Endothelial cell of umbilical vein (primary cell): Measurements from ENCODE around the gene CD247. TPM values are rescaled to one million over a fixed set of nuclear protein-coding genes. Genes with fewer than 3 reads are reported as not detected.

Experiments
- BruUV-seq: library from RNA; stranded (reverse); fragments of 400-500 nt; replicated peaks from 2 replicates; lab custom pipeline; 2021; lab: Mats Ljungman, UMichigan
- CTCF ChIA-PET: fragments of 300-600, 350-600 bp; sonication (Branson Sonifier 250); formaldehyde crosslinking; loops from one replicate; lab custom pipeline; 2021; ENCODE audit warnings: antibody characterized with exemption, inconsistent platforms; lab: Charles Lee
- POLR2A ChIA-PET: fragments of 300-600, 350-600 bp; sonication (Branson Sonifier 250); formaldehyde crosslinking; loops from one replicate; lab custom pipeline; 2021; ENCODE audit warnings: antibody characterized with exemption, inconsistent platforms; lab: Charles Lee
- DNase-seq: peaks from one replicate; pipeline ENCODE4 v3.0.0-alpha.2; 2011; ENCODE audit warnings: low read depth, low spot score
- FAIRE-seq: peaks from 2 replicates; lab custom pipeline; 2011; peaks lifted over from hg19 to GRCh38; lab: Jason Lieb, UNC
- H2AFZ ChIP-seq: 2 replicates; pipeline ENCODE4 v1.6.0; 2012; ENCODE audit warnings: low read depth, low read length, control low read depth, inconsistent platforms
- H3K27ac ChIP-seq: 2 replicates; pipeline ENCODE4 v1.5.1; 2011; ENCODE audit warnings: low read depth, mild to moderate bottlenecking, control low read depth, low read length, moderate library complexity; ENCODE audit not compliant: insufficient read depth
- H3K27me3 ChIP-seq, 2 experiments: 2 replicates each; pipeline versions ENCODE4 v1.6.0 to v1.6.1; 2011; ENCODE audit warnings: low read length in 2 of 2, mixed read lengths in 1 of 2; ENCODE audit not compliant: control insufficient read depth in 2 of 2, insufficient read depth in 2 of 2
- H3K36me3 ChIP-seq, 2 experiments: 2 replicates in 1 of 2; 3 replicates in 1 of 2; pipeline ENCODE4 v1.5.1; 2011; ENCODE audit warnings: low read length in 2 of 2, mild to moderate bottlenecking in 1 of 2, moderate library complexity in 1 of 2; ENCODE audit not compliant: control insufficient read depth in 2 of 2, insufficient read depth in 2 of 2; ENCODE audit errors: extremely low read depth in 1 of 2
- H3K4me1 ChIP-seq: 3 replicates; pipeline ENCODE4 v1.5.1; 2011; ENCODE audit warnings: mild to moderate bottlenecking, low read length; ENCODE audit not compliant: control insufficient read depth, insufficient read depth; ENCODE audit errors: extremely low read depth
- H3K4me2 ChIP-seq: 2 replicates; pipeline ENCODE4 v1.6.1; 2011; ENCODE audit warnings: low read length, control low read depth, mixed read lengths; ENCODE audit not compliant: insufficient read depth
- H3K4me3 ChIP-seq, 3 experiments: fragments of 200-600 bp in 1 of 3; sonication (generic), shearing (Covaris generic) in 1 of 3; replicated peaks in 1 of 3; 2 replicates each; pipeline ENCODE4 v1.5.1; 2011 to 2016; ENCODE audit warnings: control low read depth in 3 of 3, low read length in 3 of 3, mild to moderate bottlenecking in 2 of 3, inconsistent platforms in 1 of 3, low read depth in 1 of 3, moderate library complexity in 1 of 3; ENCODE audit not compliant: insufficient read depth in 1 of 3
- H3K79me2 ChIP-seq: 2 replicates; pipeline ENCODE4 v1.6.0; 2012; ENCODE audit warnings: low read length, inconsistent platforms; ENCODE audit not compliant: control insufficient read depth, insufficient read depth
- H3K9ac ChIP-seq: replicated peaks from 2 replicates; pipeline ENCODE3; 2011; ENCODE audit warnings: low read length, control low read depth; ENCODE audit not compliant: insufficient read depth; ENCODE audit errors: extremely low read depth
- H3K9me1 ChIP-seq: replicated peaks from 3 replicates; pipeline ENCODE4 v1.6.0; 2011; ENCODE audit warnings: mild to moderate bottlenecking, low read length; ENCODE audit not compliant: control insufficient read depth, insufficient read depth; ENCODE audit errors: extremely low read depth
- H3K9me3 ChIP-seq: replicated peaks from 2 replicates; pipeline ENCODE4 v1.5.1; 2012; ENCODE audit warnings: low read length, inconsistent platforms; ENCODE audit not compliant: control insufficient read depth, insufficient read depth
- H4K20me1 ChIP-seq: replicated peaks from 2 replicates; pipeline ENCODE3; 2011; ENCODE audit warnings: mild to moderate bottlenecking, low read length; ENCODE audit not compliant: control insufficient read depth, insufficient read depth; ENCODE audit errors: extremely low read depth
- EZH2 ChIP-seq: IDR thresholded peaks from 2 replicates; pipeline ENCODE4 v1.6.1; 2012; ENCODE audit warnings: borderline replicate concordance, low read depth, mild to moderate bottlenecking, moderate library complexity, low read length, inconsistent platforms; ENCODE audit not compliant: severe bottlenecking
- FOS ChIP-seq: IDR thresholded peaks from 2 replicates; pipeline ENCODE4 v1.6.1; 2011; ENCODE audit warnings: mild to moderate bottlenecking, low read length, moderate library complexity, borderline replicate concordance; ENCODE audit not compliant: insufficient read depth
- GATA2 ChIP-seq: IDR thresholded peaks from 2 replicates; pipeline ENCODE4 v1.7.0; 2011; ENCODE audit warnings: low read depth, mild to moderate bottlenecking, moderate library complexity, mixed read lengths, low read length; ENCODE audit not compliant: insufficient read length, insufficient read depth
- JUN ChIP-seq: IDR thresholded peaks from 2 replicates; pipeline ENCODE4 v1.6.1; 2011; ENCODE audit warnings: borderline replicate concordance, low read depth; ENCODE audit not compliant: insufficient read length, insufficient read depth
- MYC ChIP-seq: IDR thresholded peaks from one replicate; pipeline ENCODE4 v1.6.1; 2011; ENCODE audit warnings: mild to moderate bottlenecking, low read depth, low read length
- POLR2A ChIP-seq: IDR thresholded peaks from 2 replicates; pipeline ENCODE4 v1.6.1; 2012; ENCODE audit warnings: low read depth, mild to moderate bottlenecking, control low read depth, low read length
- POLR2AphosphoS5 ChIP-seq: IDR thresholded peaks from 2 replicates; pipeline ENCODE4 v1.6.1; 2012; ENCODE audit warnings: low read depth, mild to moderate bottlenecking, control low read depth, low read length, moderate library complexity; ENCODE audit not compliant: insufficient read depth
- dilution Hi-C: fragments of 300-500 bp; cut with MboI; formaldehyde crosslinking; loops from one replicate; pipeline ENCODE4 v1.15.0; 2019; ENCODE audit warnings: low sequenced_read_pairs; ENCODE audit not compliant: extremely low pct_ligation_motif_present
- intact Hi-C: fragments of 100-400 bp; cut with micrococcal nuclease; formaldehyde crosslinking; loops from one replicate; pipeline ENCODE4 v1.10.0; 2022
- polyA plus RNA-seq, 4 experiments: library from polyadenylated mRNA; depleted of rRNA in 3 of 4; stranded (reverse) in 3 of 4; unstranded in 1 of 4; fragments of >200 nt; gene quantifications; 2 replicates each; pipeline versions ENCODE4 v1.2.1 to v1.2.3, GENCODE V29; 2011 to 2012; ENCODE audit warnings: missing spikeins in 1 of 4
- total RNA-seq: library from RNA; stranded (reverse); gene quantifications from 2 replicates; pipeline ENCODE4 v1.2.3, GENCODE V29; 2021
- TF ChIP-seq, protein P1 (sequence below), 2 donors: IDR thresholded peaks; 1 replicate in 1 of 2; 2 replicates in 1 of 2; pipeline ENCODE4 v1.5.1; 2011; ENCODE audit warnings: low read length in 2 of 2, mild to moderate bottlenecking in 2 of 2, moderate library complexity in 2 of 2, control low read depth in 1 of 2, inconsistent platforms in 1 of 2, low read depth in 1 of 2; ENCODE audit not compliant: insufficient read depth in 1 of 2; ENCODE audit errors: extremely low read depth in 1 of 2
- TF ChIP-seq, protein P2 (sequence below): IDR thresholded peaks from 2 replicates; pipeline ENCODE4 v1.6.1; 2011; ENCODE audit not compliant: insufficient read depth, insufficient read length

Gene CD247
- total and polyA plus RNA-seq, 2 donors (not counting 3 experiments of a cell fraction or from before 2014, with no cell fraction given), result not detected

DNA sequence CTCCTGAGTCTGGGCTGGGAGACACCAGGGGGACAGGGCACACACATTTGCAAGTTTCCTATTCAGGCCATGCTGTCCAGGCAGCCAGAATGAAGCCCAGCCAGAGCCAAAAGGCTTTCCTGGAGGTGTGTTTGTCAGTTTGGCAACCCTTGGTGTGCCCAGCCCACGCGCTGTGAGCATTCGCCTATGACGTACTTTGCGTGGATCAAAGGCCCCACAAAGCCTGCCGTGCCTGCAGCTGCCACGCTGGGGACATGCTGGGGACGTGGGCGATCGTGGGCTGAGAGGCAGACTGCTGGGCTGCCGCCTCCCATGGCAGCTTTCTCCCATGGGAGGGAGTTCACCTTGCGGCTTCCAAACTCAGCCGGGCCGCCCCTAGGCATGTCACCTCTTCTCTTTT lies 57.5 kb downstream of the CD247 start:
- CTCF ChIA-PET, result no interaction called here
- no peak overlapping the region for H3K4me3 ChIP-seq

More for the DNA sequence above, 57.5 kb downstream of the CD247 start:
- H3K27me3 ChIP-seq, result peaks cover 12 to 21% of the 10 kb centered on the region in 2 experiments
- no peaks in the 10 kb centered on the region for H3K79me2 ChIP-seq
- FAIRE-seq (no peak), DNase-seq (no peak)
- no TSS peak for BruUV-seq
- H3K9me1 ChIP-seq, result no peaks in the 10 kb centered on the region
- POLR2A ChIA-PET, result no interaction called here
- H2AFZ ChIP-seq, result no peak overlapping the region
- H3K4me1 ChIP-seq, result no peaks in the 10 kb centered on the region
- H4K20me1 ChIP-seq, result no peaks in the 10 kb centered on the region
- no peak for TF ChIP-seq POLR2A
- TF ChIP-seq POLR2AphosphoS5, result no peak
- no peak for TF ChIP-seq MYC
- no peak for TF ChIP-seq FOS
- no peak for TF ChIP-seq JUN
- TF ChIP-seq, protein P1, sequence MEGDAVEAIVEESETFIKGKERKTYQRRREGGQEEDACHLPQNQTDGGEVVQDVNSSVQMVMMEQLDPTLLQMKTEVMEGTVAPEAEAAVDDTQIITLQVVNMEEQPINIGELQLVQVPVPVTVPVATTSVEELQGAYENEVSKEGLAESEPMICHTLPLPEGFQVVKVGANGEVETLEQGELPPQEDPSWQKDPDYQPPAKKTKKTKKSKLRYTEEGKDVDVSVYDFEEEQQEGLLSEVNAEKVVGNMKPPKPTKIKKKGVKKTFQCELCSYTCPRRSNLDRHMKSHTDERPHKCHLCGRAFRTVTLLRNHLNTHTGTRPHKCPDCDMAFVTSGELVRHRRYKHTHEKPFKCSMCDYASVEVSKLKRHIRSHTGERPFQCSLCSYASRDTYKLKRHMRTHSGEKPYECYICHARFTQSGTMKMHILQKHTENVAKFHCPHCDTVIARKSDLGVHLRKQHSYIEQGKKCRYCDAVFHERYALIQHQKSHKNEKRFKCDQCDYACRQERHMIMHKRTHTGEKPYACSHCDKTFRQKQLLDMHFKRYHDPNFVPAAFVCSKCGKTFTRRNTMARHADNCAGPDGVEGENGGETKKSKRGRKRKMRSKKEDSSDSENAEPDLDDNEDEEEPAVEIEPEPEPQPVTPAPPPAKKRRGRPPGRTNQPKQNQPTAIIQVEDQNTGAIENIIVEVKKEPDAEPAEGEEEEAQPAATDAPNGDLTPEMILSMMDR (IDR thresholded peaks at IDR 0.05; ENCODE audit: extremely low read depth in 1 of 2, insufficient read depth in 1 of 2, low read depth in 1 of 2, low read length in 2 of 2), result no peak
- TF ChIP-seq GATA2, result no peak
- TF ChIP-seq, protein P2, sequence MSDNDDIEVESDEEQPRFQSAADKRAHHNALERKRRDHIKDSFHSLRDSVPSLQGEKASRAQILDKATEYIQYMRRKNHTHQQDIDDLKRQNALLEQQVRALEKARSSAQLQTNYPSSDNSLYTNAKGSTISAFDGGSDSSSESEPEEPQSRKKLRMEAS, result no peak
- TF ChIP-seq EZH2, result no peak
- no peak overlapping the region for H3K4me2 ChIP-seq
- intact Hi-C loops (no loop called here), dilution Hi-C loops (no loop called here)
- H3K36me3 ChIP-seq, result no peaks in the 10 kb centered on the region
- H3K9ac ChIP-seq, result no peak overlapping the region
- no peaks in the 10 kb centered on the region for H3K9me3 ChIP-seq
- no peak overlapping the region for H3K27ac ChIP-seq
